HEK293 (cell line): ENCODE results near the gene FPGS.

ENCODE experiments used
- CTCF ChIP-seq: fragments of 450-650 bp; formaldehyde crosslinking; IDR thresholded peaks from 2 replicates; pipeline ENCODE4 v1.5.1; 2016; ENCODE audit warnings: missing biosample characterization, missing genetic modification characterization
- TF ChIP-seq, protein P1 (sequence below): fragments of 450-650 bp; formaldehyde crosslinking; IDR thresholded peaks from 2 replicates; pipeline ENCODE4 v1.5.1; 2016; ENCODE audit warnings: missing biosample characterization, missing genetic modification characterization

- no peak for TF ChIP-seq CTCF (tag by site-specific recombination)
- TF ChIP-seq, protein P1, sequence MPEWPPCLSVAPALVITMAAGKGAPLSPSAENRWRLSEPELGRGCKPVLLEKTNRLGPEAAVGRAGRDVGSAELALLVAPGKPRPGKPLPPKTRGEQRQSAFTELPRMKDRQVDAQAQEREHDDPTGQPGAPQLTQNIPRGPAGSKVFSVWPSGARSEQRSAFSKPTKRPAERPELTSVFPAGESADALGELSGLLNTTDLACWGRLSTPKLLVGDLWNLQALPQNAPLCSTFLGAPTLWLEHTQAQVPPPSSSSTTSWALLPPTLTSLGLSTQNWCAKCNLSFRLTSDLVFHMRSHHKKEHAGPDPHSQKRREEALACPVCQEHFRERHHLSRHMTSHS (tag by site-specific recombination), result no peak
Measured at GRCh38 chr9:127789179-127789578, 13.5 kb upstream of the FPGS start.
